HG03469 (cell line): ENCODE data around the gene PC.

Experiments
- ATAC-seq: cut with Tn5 transposase; IDR thresholded peaks from one replicate; pipeline ENCODE4 v1.9.1; 2021; ENCODE audit warnings: mild to moderate bottlenecking, moderate library complexity, moderate number of reproducible peaks; ENCODE audit not compliant: unreplicated experiment

PC gene

DNA sequence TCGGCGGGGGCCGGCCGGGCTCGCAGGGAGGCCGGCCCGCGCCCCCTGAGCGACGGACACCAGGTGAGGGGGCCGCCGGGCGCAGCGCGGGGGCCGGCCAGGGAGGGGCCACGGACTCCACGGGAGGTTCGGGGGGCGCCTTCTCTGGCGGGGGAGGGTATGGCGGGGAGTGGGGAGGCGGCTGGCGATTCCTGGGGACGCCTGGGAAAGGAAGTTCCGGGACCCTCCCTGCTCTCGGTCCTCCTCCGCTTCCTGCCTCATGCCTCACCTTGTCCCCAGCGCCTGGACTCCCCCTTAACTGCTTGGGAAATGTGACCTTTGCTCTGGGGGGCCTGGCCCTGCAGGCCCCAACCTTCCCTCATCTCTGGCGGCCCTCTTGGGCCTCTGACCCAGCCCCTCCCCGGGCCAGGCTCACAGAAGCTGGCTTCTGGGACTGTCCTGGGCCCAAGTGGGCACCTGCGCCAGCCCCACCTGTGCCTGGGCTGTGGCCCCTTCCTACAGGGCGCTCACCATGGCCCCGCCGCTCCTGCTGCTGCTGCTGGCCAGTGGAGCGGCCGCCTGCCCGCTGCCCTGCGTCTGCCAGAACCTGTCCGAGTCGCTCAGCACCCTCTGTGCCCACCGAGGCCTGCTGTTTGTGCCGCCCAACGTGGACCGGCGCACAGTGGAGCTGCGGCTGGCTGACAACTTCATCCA lies 100.8 kb downstream of the PC start:
- no peak for ATAC-seq

GRCh38 chr11:66856496-66857233 lies 101.5 kb downstream of the PC start, which contains the start of gene LRFN4:
TSS of gene LRFN4 (plus strand) at chr11:66857064. CDS start at chr11:66857745, 681 bp downstream.
- ATAC-seq: no peak

DNA sequence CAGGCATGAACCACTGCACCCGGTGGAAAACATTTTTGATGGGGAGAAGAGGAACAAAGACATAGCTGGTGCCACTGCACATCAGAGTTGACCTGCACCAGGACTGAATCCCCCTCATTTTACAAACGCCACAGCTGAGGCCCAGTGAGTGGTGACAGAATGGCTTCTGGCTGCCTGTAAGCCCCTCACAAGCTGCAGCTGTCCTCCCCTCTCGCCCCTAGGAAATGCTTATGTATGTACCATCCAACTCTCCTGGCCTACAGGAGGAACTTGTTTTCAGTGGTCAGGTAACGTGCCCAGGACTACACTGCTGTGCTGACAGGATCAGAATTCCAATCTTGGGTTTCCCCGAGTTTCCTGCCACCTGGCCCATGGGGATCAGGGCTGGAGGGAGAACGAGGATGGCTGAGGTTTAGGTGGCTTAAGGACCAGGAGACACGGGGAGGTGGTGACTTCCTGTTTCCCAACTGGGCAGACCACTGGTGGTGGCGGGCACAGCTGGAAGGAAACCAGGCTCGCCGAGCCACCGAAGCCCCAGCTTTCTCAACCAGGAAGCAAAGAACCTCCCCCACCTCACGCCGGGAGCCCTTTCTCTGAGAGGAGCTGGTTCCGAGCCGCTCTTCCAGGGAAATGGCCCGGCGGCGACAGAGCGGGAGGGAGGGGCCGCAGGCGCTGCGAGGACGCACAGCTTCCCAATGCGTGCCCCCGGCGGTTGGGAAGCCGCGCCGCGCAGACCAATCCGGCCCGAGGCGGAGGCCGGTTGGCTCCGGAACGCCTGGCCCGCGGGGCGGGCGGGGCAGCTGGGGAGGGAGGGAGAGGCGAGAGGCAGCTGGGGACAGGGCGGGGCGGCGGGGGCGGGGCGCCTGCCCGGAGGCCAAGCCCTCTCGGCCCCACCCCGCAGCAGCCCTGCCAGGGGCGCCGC lies 102.3 kb downstream of the PC start:
- peak; percentile 33 for ATAC-seq

DNA sequence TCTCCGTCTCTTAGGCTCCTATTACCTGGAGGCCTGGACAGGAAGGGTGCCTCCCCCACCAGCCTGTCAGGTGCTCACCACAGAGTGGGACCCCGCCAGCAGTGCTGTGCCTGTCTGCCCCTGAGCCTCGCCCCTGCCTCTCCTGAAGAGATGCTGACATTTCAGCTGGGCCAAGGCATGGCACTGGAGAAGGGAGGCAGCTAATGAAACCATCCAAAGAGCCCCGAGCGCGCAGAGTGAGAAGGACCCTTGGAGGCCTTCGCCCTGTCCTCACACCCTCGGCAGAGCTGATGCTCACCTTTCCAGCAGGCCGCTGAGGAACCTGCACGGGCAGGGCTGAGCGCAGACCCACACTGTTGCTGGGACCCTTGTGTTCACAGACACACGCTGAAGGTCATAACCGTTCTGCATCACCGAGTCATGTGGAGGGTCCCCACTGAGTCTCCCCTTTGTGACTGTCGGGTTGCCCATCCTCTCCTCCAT lies 103.4 kb downstream of the PC start:
- ATAC-seq: no peak

- no peak for ATAC-seq
Measured at GRCh38 chr11:66854231-66854661, 103.9 kb downstream of the PC start.

- ATAC-seq: no peak
Measured at GRCh38 chr11:66853242-66854229, 104.6 kb downstream of the PC start.

- ATAC-seq: no peak
Measured at GRCh38 chr11:66852466-66853241, 105.5 kb downstream of the PC start.

- ATAC-seq: no peak
Measured at GRCh38 chr11:66851698-66852465, 106.3 kb downstream of the PC start.

DNA sequence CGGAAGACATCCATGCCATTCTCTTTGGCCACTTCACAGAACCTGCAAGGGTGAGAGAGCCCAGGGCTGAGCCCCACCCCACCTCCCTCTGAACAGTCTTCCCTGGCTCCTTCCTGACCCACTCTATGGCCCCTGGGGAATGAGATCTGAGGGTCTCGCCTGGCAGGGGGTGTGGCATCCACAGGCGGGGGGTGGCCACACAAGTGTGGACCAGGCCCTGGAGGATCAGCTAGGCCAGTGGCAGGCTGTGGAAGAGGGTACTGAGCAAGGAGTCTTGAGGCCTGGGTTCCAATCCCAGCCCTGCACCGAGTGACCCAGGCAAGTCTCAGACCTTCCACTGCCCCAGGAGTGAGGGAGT lies 107.0 kb downstream of the PC start:
- no peak for ATAC-seq

- no peak for ATAC-seq
Measured at GRCh38 chr11:66850588-66851238, 107.5 kb downstream of the PC start.

DNA sequence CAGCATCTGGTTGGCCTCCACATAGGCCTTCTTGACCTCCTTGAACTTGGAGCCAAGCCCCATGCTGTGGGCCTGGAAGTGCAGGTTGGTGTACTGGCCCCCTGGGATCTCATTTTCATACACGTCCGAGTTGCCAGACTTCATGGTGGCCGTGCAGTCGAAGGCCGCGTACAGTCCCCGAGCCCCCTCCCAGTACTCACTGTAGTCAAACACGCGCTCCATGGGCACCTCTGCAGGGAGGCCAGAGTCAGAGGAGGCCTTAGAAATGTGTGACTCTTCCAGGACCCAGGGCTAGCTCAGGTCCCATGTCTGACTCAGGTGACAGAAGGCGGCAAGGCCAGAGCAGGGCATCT lies 108.0 kb downstream of the PC start:
- ATAC-seq: no peak

- no peak for ATAC-seq
Measured at GRCh38 chr11:66849501-66850234, 108.5 kb downstream of the PC start.

DNA sequence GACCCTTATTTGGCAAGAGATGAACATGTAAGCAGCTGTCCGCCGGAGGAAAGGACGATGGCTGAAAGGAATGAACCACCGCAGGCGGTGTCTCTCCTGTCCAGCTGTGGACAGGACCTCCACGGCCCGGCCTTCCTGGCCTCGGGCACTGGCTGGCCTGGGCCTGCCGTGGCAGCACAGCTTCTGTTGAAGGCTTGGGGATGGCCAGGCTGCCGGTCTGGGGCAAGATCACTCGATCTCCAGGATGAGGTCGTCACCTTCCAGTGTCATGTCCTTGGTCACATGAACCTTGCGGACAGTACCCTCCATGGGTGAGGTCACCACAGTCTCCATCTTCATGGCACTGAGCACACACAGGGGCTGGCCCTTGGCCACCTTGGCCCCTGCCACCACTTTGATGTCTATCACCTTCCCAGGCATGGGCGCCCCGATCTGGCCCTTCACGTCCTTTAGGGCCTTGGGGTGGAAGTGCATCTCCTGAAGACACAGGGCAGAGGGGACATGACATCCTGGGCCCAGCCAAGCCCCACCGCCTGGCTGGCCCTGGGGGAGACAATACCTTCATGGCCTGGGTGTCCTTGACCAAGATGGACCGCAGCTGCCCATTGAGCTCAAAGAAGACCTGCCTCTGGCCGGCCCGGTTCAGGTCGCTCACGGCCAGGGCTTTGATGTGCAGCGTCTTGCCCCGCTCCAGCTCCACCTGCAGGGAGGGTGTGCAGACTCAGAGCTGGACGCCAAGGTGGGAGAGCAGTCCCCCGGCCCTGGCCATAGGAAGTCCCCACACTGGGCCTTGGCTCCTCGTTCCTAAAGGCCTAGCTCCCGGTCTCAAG lies 109.3 kb downstream of the PC start:
- ATAC-seq: no peak

DNA sequence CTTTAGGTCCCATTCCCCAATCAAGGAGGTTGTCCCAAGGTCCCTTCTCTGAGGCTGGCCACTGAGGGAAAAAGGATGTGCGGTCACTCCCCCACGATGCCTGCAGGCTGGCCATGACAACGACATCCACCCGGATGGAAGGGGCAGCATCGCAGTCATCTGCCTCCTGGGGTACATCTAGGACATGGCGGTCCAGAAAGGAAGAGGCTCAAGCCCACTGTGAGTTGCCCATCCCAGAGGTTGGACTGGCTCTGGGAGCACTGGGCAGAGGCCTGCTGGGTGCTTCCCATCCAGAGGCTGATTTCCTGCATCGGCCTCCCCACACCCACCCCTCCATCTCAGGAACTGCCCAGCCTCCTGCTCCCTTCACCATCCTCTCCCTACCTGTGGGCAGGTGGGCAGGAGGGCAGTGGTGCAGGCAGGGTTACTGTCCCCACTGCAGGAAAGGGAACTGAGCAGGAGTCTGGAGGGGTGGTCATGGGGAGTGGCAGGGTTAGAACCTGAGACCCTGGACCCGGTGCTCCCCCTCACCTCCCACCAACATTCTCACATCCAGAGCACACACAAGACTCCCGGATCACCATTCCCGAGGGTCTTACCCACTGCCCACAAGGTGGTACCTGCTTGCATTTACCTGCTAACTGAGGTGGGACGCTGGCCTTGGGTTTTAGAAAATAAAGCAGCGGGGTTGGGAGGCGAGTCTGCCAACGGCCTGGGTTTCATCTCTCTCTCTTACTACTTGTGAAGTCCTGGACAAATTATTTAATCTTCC lies 110.5 kb downstream of the PC start:
- ATAC-seq: no peak

DNA sequence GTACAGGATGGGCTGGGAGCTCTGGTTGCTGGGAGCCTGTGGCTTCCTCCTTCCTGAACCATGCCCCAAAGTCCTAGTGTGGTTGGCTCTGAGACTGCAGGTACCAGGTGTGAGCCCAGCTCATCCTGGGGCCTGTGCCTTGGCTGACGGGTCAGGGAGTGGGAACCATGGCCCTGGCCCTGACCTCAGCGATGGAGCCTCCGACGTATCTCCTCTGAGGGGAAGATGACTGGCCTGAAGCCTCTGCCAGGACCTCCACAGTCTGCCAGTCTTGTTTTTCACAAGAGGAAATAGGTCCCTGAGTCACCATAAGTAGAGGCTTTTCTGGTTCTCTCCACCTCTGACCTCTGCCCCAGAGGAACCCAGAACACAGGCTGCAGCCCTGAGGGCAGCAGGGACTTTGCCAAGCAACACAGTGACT lies 111.5 kb downstream of the PC start:
- no peak for ATAC-seq

DNA sequence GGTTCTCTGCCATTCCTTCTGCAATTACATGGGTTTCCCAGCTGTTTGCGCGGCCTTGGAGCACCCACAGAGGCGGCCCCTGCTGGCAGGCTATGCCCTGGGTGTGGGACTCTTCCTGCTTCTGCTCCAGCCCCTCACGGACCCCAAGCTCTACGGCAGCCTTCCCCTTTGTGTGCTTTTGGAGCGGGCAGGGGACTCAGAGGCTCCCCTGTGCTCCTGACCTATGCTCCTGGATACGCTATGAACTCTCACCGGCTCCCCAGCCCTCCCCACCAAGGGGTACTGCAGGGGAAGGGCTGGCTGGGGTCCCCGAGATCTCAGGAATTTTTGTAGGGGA lies 112.3 kb downstream of the PC start:
- no peak for ATAC-seq
